ENCODE results near the gene RORB.

RORB gene

DNA sequence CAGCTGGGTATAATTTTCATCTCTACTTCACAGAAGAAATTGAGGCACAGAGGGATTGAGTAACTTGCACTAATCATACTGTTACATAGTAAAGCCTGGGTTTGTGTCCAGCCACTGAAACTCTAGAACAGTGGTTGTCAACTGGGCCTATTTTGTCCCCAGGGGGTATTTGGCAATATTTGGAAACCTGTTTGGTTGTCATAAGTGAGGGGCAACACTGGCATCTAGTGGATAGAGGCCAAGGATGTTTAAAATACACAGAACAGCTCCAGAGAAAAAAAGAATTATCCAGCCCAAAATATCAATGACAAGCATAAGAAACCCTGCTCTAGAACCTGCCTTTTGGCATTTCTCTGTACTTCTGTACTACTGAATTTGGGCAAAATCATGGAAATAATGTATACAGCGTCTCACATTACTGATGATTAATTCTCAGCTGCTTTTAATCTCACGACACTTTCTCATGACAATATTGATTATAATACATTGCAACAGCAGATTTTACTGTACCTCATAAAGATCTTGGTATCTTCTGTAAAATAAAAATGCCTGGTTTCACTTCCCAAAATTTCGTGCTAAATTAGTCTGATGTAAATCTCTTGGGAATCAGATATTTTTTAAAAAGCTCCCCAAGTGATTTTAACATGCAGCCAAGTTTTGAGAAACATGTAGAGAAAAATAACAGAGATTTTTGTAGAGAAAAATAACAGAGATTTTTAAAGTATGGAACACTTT lies 112.7 kb downstream of the RORB start:
- no peak for DNase-seq

DNA sequence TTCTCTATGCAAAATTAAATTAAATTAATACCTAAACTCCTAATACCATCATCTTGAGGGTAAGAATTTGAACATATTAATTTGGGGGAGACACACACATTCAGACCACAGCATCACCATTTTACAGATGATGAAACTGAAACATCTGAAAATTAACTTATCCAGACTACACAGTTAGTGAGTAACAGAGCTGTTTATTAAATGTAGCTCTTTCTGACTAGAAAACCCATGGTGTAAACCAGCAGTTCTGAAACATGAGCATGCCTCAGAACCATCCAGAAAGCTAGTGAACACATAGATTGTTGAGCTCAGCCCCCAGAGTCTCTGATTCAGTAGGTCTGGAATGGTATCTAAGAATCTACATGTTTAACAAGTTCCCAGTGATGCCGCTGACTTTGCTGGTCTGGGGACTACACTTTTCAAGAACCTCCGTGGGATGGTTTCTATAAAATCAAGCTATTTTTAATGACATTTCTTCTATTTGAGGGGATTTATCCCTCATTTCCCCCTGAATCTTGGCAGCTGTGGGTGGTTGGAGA lies 113.5 kb downstream of the RORB start:
- no peak for DNase-seq

DNA sequence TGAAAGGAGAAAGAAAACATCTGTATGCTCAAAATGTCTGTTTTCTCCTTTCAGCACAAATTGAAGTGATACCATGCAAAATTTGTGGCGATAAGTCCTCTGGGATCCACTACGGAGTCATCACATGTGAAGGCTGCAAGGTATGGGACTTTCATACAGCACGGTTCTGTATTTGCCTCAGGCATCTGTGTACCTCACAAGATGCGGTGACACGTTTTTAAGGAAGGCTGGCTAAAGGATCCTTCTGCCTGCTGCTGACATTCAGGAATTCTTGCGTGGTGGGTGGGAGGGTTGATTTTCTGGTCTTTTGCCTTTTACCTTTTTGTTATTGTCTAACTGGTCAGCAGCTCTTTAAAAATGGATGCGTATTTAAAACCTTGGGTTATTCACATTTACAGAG lies 133.1 kb downstream of the RORB start:
- DNase-seq = no peak

DNA sequence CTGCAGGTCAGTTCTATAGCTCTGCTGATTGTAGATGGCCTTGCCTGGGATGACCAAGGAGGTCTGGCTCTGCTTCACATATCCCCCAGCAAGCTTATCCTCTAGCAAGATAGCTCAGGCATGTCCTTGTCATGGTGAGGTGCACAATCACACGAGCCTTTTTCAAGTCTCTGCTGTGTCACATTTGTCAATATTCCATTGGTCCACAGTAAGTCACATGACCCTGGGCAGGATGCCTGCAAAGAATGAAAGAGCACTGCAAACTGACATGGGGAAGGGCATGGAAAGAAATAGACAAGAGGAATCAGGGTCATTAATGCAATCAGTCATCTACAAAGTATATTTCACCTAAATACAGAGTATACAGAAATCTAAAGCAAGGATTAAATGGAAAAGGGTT lies 142.0 kb downstream of the RORB start:
- no peak for DNase-seq

DNA sequence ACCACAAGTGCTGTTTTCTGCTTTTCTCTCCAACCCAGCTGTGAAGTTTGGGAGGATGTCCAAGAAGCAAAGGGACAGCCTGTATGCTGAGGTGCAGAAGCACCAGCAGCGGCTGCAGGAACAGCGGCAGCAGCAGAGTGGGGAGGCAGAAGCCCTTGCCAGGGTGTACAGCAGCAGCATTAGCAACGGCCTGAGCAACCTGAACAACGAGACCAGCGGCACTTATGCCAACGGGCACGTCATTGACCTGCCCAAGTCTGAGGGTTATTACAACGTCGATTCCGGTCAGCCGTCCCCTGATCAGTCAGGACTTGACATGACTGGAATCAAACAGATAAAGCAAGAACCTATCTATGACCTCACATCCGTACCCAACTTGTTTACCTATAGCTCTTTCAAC lies 145.2 kb downstream of the RORB start:
- DNase-seq = peak; percentile 54 to 78

DNA sequence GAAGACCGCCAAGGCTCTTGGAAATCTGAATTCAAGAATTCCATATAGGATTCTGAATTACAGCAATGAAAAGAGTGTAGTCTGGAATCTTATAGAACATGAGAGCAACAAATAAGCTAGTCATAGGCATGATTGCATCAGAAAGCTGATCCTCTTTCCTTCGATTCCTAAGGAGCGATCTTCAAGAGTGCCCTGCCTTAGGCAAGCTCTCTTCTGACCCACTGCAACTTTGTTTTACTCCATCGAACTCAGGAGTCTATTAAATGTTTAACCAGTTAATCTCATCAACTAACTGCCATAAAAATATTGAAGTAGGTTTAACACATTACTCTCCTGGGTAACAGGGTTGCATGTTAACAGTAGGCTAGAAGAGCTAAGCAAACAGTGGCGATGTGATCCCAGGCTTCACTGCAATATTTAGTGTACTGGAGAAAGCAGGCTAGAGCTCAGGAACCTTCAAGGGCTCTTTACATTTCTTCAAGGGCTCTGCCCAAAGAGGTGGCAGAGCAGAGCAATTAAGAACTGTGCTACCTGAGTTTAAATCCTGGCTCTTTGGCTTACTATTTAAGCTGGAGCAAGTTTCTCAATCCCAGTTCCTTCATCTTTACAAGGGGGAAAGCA lies 146.3 kb downstream of the RORB start:
- DNase-seq = peak in 1 of 2 experiments; percentile 13

DNA sequence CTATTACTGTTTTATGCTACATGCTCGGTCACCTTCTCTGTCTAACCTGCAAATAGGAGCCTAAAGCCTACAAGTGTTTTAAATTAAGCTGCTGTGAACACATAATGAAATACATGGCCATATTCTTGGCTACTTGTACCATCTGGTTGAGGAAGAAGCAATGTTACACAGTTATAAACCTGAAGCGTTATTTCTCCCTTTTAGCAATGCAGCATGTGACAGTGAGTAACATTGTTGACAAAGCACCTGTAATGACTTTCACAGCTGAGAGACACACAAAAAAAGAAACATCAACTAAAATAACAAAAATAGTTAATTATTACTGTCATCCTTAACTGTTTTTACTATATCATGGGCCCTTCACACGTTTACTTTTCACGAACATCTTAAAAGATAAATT lies 146.9 kb downstream of the RORB start:
- DNase-seq = no peak

DNA sequence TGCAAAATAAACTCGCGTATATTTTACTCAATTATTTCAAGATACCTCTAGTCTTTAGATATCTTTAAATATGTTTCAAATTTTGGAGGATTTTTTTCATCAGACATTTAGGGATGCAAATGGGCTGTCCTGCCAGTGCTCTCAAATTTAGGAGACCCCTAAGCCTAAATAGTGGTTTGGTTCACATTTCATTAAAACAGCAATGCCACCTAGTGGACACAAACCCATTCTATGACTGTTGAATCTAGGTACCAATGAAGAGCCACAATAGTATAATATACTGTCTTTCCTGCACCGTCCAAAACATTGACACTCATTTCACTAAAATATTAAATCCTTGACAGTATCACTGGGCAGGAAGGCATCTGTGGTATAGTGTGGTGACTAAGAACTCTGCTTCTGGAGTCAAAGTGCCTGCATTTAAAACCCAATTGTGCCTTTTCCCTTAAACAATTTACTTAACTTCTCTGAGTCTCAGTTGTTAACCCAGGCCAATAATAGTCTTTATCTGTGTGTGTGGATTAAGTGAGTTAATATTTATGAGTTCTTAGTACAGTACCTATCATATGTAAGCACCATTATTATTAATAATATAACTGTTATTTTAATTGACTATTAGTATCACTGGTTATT lies 148.0 kb downstream of the RORB start:
- DNase-seq = peak in 1 of 2 experiments; percentile 7

DNA sequence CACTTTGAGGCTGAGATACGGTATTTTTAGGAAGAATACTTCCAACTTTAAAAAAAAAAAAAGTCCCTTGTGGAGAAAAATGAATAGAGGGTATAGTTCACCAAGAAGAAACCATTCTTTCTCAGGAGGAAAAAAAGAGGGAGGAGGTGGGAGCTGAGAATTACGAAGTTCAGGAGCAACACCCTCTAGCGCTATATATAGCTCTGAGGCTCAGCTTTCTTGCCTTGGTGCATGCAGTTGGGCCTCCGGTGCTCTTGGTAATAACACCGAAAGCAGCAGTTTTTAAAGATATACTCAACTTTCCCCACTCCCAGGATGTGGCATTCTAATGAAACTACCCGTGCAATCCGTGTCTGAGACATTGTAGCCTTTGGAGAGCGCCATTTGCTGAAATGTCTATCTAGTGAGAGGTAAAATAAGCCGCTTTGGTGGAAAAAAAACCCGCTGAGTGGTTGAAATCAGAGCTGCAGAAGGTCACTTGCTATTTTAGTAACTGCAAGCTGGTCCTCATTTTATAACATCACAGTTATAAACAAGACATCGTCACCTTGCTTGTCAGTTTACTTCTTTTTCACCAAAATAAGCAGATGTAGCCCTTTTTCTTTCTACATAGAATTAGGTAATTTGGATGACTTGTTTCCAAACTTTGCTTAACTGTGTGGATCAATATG lies 156.4 kb downstream of the RORB start:
- no peak for DNase-seq

DNA sequence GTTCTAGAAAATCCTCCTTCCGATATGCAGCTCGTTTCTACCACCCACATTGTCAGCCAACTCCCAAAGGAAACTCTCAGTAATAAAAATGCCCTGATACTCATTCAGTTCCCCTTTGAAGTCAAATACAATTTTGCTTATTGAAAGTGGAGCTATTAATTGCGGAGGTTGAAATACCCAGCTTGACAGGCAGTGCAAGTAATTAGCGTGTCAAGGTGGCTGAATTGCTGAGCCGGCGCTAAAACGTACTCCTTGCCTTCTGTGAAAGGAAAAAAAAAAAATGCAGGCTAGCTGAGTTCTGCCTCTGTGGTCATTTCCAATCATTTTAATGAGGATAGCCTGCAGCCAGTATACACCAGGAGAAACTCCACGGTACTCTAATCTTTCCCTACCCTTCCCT lies 165.5 kb downstream of the RORB start:
- DNase-seq = no peak

DNA sequence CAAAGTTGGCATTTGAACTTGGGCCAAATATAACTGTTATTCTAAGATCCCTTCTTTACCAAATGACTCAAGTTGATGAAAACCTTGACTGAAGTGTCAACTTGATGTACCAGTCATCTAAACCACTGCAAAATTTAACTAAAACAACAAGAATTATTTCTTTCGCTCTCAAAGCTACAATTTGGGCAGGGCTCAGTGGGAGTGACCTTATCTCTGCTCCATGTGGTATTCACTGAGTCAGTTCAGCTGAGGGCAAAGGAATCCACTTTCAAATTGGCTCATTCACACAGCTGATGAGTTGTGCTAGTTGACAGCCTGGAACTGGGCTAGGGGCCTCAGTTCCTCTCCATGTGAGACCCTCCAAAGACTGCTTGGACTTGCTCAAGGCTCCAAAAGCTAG lies 166.3 kb downstream of the RORB start:
- no peak for DNase-seq

DNA sequence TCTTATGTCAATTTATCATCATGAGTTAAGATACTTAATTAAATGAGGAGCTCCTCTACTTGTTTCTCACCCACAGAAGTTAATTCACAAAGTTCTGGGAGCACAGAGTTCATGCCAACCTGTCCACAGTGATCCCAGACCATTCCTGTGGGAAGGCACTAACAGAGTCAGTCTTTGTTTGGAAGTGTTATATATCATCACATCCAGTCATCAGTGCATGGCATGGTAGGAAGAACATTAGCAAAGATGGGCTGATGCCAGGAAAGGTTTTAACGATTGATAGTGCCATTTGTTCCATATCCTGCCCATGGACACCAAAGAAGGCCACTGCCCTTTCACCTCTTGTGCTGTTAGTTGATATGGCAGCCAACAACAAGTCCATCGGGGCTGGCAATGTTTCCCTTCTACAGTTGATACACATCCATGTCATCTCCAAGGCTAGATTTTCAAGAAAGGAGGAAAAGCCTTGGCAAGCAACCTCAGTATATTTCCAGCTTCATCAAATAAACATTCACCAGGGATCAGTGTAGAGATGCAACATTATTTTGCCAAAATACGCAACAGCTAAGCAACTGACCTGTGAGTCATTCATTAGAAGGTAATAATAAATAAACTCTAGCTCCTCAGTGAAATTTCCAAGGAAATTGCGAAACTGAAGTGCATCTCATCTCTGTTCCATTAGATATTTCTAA lies 169.6 kb downstream of the RORB start:
- no peak for DNase-seq

DNA sequence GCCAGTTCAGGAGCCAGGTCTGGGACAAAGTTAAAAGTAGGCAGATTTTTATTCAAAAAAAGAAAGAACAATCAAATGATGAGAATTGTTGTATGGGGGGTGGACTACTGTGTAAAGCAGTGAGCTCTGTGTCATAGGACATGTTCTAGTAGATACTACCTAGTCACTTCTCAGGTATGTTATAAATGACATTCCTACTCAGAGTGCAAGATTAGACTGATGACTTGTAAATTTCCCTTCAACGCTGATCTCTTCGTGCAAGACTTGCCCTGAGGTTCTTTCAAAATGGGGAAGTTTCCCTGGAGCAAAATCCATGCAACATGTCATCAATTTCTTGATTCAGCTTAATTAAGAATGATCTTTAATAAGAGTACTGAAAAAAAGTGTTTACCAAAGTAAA lies 175.1 kb downstream of the RORB start:
- no peak for DNase-seq

DNA sequence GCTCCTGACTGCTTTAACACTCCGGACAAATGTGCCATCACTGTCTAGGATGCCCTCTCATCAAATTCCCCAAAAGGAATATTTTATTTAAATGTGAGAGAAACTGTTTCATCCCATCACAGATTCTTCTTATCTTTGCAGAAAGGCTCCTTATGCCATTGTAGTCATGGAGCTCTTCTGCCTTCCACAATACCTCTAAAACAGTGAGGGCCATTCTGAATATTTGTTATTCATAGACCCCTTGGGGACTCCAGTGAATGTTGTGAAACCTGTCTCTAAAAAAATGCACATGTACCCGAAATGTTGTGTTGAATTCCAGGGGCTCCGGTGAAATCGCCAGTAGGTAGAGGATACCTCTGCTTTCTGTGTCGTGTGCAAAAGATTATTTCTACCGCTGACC lies 176.9 kb downstream of the RORB start:
- DNase-seq = no peak

DNA sequence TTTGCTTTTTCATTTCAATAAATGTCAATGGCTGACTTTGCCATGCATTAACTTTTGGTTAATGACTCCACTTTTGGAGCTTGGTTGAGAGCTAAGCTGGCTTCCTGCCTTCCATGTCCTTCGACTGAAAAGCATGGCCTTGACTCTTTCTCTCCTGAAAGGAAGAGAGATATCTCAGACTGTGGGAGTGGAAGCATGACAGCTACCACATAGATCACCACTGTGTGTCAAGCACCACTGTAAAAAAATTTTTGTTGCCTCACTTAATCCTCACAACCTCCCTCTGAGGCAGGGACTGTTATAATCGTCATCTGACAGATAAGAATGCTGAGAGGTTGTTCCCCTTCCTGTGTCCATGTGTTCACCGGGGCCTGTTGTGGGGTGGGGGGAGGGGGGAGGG lies 184.8 kb downstream of the RORB start:
- DNase-seq = no peak

DNA sequence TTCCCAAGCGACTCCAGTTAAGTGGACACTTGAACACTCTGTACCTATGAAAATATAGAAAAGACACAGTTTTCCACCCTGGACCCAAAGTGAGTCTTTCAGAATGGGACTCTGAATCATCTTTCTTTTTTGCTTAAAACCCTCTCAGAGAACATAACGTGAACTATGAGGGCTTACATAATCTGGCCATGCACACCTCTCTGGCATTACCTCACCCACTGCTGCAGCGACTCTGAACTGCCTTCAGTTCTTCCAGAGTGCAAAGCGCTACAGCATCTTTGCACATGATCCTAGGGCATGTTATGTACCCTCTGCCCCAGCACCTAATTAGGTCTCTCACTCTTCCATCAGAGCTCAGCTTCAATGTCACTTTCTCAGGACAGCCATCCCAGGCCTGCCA lies 186.2 kb downstream of the RORB start:
- DNase-seq = no peak

DNA sequence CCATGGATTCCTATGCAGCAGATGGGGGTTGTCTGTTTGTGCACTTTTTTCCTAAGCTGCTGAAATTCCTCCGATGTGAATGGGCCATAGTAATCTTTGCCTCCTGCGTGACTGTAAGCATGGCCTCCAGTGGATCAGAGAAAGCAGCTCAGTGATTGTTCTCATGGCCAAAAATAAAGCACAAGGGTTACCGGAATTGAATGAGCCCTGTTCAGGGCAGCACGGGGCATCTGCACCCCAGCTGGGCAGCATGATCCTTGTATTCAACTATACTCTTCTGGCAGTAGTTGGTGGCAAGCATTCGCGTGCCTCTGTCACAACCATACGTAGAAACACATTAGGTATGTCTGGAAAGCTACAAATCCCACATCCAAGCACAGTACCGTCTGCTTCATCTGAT lies 193.9 kb downstream of the RORB start:
- DNase-seq = no peak

DNA sequence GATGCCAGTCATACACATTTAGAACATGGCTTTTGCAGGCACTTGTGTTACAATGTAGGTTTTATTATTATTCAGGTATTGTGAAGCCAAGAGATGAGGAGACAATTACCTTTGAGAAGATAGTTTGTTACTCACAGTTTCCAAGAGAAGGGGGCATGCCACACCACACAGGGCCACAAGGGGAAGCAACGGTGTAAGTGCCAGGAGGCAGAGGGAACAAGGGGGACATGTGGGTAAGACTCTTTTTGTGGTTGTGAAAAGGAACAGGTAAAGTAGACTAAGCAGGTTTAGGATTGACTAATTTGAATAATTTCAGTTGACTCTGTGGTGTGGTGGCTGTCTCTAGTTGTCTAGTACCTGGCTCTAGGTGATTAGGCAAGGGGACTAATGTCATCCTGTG lies 199.4 kb downstream of the RORB start:
- no peak for DNase-seq

DNA sequence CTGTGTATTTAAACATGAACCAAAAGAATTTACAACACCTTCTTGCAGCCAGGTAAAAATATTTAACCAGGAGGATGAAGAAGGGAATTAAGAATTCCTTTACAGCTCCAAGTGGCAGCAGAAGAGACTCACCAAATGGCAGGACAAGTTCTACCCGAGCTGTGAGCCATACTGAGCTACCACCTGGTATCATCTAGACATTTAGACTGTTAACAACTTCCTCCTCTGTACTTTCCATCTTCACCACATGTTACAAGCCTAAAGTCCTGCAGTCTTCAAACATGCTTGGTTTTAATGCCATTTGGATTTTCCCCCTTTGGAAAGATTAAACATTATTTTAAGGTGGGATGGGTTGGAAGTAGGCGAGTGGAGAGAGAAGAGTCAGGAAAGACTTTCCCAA lies 200.4 kb downstream of the RORB start:
- DNase-seq = no peak

DNA sequence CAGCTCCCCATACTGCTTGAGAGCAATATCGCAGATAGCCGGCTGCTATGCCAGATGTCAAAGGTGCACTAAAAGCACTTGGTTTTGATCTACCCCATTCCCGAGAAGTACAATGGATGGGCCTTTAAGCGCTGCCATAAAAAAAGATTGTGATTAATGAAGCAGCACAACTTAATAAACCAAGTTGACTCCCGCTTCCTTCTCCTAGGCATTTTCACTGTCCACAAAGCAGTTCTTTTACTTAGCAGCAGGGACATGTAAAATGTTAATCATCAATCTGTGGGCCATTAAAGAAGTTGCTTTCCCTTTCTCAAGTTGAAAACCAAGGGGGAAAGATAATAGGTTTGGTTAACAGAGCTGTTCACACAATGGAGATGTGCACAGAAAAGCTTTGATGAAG lies 214.2 kb downstream of the RORB start:
- DNase-seq = no peak

DNA sequence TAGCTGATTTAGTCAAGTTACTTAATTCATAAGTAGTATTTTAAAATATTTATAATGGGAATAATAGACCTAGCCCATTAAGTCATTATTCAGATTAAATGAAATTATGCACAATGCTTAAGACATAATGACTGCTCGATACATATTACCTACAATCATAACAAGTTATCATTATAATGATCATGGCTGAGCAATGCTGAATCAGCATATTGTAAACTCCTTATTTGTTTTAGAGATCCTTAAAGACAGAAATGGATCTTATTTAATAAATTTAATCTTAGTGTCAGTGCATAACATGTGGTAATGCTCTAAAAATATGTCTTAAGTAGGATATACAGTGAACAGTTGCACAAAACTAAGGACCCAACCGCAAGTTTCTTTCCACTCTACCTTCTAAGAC lies 221.6 kb downstream of the RORB start:
- DNase-seq = no peak

DNA sequence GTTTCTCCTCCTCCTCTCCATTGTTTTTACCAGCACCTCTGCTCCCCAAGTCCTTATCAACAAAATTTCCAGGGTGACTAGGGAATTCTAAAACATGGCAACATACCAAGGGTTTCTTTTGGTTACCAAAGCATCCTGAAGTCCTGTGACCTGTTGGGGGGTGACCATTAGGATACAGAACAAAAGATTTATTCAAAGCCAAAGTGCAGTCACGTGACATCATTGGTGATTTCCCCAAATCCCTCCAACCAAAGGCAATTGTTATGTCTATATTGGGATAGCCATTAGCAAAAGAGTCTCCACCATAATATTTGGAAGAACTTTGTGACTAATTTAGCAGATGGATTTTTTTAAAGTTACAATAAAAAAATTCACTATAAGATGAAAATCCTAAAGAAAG lies 222.2 kb downstream of the RORB start:
- DNase-seq = no peak
